Measurements from ENCODE around the gene TMEM163.

- TF ChIP-seq POLR2A (IDR thresholded peaks at IDR 0.05), result no peak
- TF ChIP-seq CTCF (IDR thresholded peaks at IDR 0.05), result no peak
Observed at GRCh38 chr2:134489732-134490384, 228.9 kb downstream of the TMEM163 start.

Measured in uterus (tissue), 2 donors.